Urinary bladder (tissue), 4 donors: ENCODE measurements around the gene NPM1. TPM values are rescaled to one million over a fixed set of nuclear protein-coding genes. Genes with fewer than 3 reads are reported as not detected.

Source experiments
- DNase-seq: peaks from one replicate; pipeline ENCODE4 v3.0.0-alpha.2; 2015; ENCODE audit errors: extremely low spot score
- H3K27ac ChIP-seq: one replicate; pipeline ENCODE4 v1.5.1; 2013; ENCODE audit warnings: low read depth, mild to moderate bottlenecking, moderate library complexity
- H3K36me3 ChIP-seq: one replicate; pipeline ENCODE4 v1.6.1; 2013; ENCODE audit warnings: mild to moderate bottlenecking, moderate library complexity; ENCODE audit not compliant: insufficient read depth
- H3K4me1 ChIP-seq: one replicate; pipeline ENCODE4 v1.6.1; 2013; ENCODE audit warnings: mild to moderate bottlenecking, moderate library complexity; ENCODE audit not compliant: insufficient read depth
- H3K4me3 ChIP-seq: one replicate; pipeline ENCODE4 v1.5.1; 2013; ENCODE audit warnings: low read depth, low read length
- WGBS: extraction: QIAGEN DNeasy Blood & Tissue Kit; methylation state at CpG from one replicate; pipeline ENCODE4 v1.1.7; 2013; 5-methylcytosine and 5-hydroxymethylcytosine counted together
- polyA plus RNA-seq: library from polyadenylated mRNA; stranded (reverse); fragments of 200-250 nt; gene quantifications from one replicate; pipeline ENCODE4 v1.2.3, GENCODE V29; 2013
- total RNA-seq: library from RNA; depleted of rRNA; stranded (reverse); fragments of >200 nt; gene quantifications from one replicate; pipeline ENCODE4 v1.2.3, GENCODE V29; 2014
- donor health status: healthy with polysubstance abuse.
- donor health status: healthy.

Gene NPM1
- total and polyA plus RNA-seq, 2 donors, result 1,536 to 1,626 TPM

DNA sequence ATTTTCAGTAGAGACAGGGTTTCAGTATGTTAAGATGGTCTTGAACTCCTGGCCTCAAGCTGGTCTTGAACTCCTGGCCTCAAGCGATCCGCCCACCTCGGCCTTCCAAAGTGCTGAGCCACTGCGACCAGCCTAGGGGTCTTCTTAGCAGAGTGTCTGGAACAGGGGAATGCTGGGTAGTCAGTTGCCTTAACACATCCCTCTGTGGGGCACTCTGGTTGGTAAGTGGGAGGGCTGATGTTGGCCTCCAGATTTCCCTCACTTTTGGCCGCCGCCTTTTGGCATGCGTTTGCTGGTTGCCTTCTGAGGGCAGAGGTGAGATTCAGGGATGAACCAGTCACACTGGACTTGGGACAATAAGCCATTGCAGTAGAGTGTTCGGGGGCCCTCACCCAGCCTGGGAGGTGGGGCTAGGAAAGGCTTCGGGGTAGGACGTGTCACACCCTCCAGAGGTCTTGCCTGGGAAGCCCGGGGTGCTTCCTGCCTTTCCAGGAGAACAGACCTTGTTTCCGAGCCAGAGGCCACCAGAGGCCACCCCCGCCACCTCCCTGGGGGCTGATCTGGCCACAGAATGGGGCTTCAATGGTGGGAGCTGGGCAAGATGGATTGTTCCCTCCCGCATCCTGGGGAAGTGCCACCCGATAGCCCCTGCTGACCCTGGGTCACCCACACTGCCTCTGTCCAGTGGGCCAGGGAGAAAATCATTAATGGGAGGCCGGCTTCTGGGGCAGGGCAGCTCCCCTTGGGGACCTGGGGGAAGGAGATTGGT lies 45.1 kb downstream of the NPM1 start:
- no peak for DNase-seq
- Histone ChIP-seq H3K4me3 (no peak overlapping the region), H3K27ac (no peak overlapping the region), H3K36me3 (no peaks in the 10 kb centered on the region), H3K4me1 (no peaks in the 10 kb centered on the region)
- 89% methylated on average over 16 of the region's 16 CpGs for WGBS

DNA sequence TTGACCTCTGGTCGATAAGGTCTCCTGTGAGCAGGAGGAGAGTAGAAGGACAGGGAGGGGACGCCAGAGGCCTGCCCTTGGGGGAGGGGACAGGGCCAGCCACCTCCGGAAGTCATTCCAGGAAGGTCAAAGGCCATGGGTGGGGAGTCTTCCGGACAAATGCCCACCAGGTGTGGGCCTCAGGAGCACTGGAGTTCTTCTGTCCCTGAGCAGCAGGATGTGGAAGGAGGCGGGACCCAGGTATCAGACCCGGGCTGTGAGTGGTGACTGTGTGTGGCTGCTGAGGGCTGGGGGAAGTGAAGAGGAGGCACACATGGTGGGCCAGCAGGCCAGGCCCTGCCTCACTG lies 45.7 kb downstream of the NPM1 start:
- WGBS, result 69% methylated on average over 6 of the region's 6 CpGs
- no peak overlapping the region for H3K27ac ChIP-seq
- DNase-seq, result no peak
- H3K4me3 ChIP-seq, result no peak overlapping the region
- H3K4me1 ChIP-seq, result no peaks in the 10 kb centered on the region
- H3K36me3 ChIP-seq, result no peaks in the 10 kb centered on the region

DNA sequence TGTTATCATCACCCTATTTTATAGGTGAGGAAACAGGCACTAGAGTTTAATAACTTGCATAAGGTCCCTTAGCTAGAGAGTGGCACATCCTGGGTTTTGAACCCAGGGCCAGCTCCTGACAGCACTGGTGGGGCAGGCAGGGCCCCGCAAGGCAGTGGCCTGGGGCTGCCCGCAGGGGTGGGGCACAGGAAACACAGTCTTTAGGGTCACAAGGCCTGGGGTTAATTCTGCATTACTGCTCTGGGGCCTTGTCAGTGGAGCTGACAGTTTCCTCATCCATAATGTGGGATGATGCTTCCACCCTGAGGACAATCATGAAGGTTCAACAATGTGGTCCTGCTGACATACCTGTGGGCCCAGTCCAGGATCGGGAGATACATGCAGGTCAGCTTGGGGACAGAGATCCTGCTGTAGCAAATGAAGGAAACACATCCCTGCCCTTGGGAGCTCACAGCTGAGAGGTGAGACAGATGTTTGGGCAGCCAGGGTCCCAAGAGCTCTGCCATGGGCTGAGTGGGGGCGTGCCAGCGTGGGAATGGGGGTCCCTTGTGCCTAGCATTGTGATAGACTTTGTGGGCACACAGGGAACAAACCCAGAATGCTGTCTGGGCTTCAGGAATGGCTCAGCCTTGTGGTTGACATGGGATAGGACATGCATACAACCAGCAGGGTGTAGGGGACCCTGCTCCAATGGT lies 46.5 kb downstream of the NPM1 start:
- DNase-seq, result no peak

DNA sequence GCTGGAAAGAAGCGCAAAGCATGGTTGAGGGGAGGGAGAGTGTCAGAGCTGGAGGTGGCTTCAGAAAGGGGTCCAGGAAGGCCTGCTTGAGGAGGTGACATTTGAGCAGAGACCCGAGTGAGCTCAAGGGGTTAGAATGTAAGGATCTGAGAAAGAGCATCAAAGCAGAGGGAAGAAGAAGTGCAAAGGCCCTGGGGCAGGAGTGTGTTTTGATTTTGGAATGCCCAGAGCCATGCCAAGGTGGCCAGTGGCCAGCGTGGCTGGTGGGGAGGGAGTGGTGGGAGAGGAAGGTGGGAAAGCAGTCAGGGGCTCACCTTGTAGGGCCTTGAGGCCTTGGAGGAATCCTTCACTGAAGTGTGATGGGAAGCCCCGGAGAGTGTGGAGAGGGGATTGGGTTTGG lies 47.2 kb downstream of the NPM1 start:
- DNase-seq, result no peak
- no peak overlapping the region for H3K4me3 ChIP-seq
- 93% methylated on average over 4 of the region's 4 CpGs for WGBS
- H3K36me3 ChIP-seq, result no peaks in the 10 kb centered on the region
- H3K27ac ChIP-seq, result no peak overlapping the region
- H3K4me1 ChIP-seq, result no peaks in the 10 kb centered on the region

More for the DNA sequence above, 46.5 kb downstream of the NPM1 start:
- H3K36me3 ChIP-seq, result no peaks in the 10 kb centered on the region
- no peak overlapping the region for H3K4me3 ChIP-seq
- WGBS, result 94% methylated on average over 5 of the region's 5 CpGs
- no peak overlapping the region for H3K27ac ChIP-seq
- H3K4me1 ChIP-seq, result no peaks in the 10 kb centered on the region

DNA sequence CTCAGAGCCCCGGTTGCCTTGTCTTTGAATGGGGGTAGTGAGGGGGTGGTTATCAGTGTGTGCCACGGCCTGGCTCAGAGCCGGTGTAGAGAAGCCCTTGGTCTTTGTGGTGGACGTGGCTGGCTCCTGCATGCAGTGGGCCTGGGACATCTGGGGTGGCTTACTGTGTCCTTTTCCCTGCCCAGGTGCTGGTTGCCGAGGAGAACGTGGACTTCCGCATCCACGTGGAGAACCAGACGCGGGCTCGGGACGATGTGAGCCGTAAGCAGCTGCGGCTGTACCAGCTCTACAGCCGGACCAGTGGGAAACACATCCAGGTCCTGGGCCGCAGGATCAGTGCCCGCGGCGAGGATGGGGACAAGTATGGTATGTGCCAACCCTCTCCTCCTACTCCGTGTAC lies 48.3 kb downstream of the NPM1 start:
- 96% methylated on average over 20 of the region's 20 CpGs for WGBS
- DNase-seq, result no peak
- Histone ChIP-seq H3K4me1 (no peaks in the 10 kb centered on the region), H3K27ac (no peak overlapping the region), H3K4me3 (no peak overlapping the region), H3K36me3 (no peaks in the 10 kb centered on the region)

DNA sequence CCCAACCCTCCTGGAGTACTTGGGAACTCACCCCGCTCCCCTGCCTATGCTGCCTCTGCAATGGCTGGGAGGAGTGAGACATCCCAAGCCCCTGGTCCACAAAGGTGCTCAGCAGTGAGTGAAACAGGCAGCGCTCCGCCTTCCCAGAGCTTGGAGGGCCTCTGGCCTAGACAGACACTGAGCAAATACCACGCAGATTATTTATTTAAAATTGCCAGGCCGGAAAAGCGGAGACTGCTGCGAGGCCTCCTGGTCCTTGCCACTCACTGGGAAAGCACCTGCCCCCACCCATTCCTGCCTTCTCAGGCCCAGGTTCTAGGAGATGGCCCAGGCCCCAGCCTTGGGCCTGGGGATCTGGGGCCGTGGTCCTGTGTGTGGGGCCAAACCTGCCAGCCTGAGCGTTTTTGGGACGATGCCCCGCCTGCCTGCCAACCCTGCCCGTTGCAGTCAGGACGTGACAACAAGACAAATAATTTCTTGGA lies 49.2 kb downstream of the NPM1 start:
- no peak for DNase-seq
- H3K27ac ChIP-seq, result no peak overlapping the region
- WGBS, result 86% methylated on average over 13 of the region's 13 CpGs

DNA sequence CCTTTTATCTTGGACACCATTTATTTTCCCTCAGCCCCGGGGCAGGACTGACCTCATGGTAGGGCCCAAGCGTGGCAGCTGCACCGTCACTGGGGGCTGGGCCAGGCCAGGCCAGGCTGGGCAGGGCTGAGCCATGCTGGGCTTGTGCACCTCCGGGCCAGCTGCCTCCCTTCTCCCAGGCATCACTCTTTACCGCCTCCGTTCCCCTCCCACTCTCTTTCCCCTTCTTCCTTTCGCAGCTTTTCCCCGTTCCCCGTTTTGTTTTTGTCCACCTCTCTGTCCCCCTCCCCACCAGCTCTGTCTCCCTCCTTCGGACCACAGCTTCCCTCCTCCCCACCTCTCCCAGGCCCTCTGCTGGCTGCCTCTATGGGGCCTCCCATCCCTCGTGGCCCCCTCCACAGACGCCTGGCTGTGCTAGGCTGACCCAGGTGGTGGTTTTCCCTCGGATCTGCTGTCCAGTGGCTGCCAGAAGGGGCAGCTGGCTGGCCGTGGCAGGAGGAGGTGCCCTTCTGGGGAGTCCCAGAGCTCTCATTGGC lies 49.7 kb downstream of the NPM1 start:
- Histone ChIP-seq H3K4me1 (no peaks in the 10 kb centered on the region), H3K27ac (no peak overlapping the region), H3K36me3 (no peaks in the 10 kb centered on the region), H3K4me3 (no peak overlapping the region)
- whole genome bisulfite sequencing, result 67% methylated on average over 14 of the region's 14 CpGs
- DNase-seq, result no peak

More for the DNA sequence above, 49.2 kb downstream of the NPM1 start:
- Histone ChIP-seq H3K4me1 (no peaks in the 10 kb centered on the region), H3K4me3 (no peak overlapping the region), H3K36me3 (no peaks in the 10 kb centered on the region)

DNA sequence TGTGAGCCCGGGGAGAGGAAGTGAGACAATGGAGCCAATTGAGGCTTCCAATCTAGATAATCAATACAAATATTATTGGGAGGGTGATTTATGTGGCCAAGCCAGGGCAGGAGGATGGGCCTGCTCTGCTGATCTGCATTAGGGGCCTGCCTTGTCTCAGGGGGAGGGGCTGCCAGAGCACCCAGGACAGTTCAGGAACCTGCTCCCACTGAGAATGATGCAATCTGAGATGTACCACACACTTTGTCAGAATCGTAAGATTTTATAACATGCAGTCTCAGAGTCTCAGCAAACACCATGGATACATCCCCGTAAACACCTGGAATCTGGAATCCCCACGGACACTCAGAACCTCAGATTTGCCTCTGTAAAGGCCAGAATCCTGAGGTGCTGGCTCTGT lies 51.1 kb downstream of the NPM1 start:
- Histone ChIP-seq H3K4me3 (no peak overlapping the region), H3K4me1 (no peaks in the 10 kb centered on the region), H3K36me3 (no peaks in the 10 kb centered on the region), H3K27ac (no peak overlapping the region)
- 85% methylated on average over 4 of the region's 4 CpGs for WGBS
- DNase-seq, result no peak

DNA sequence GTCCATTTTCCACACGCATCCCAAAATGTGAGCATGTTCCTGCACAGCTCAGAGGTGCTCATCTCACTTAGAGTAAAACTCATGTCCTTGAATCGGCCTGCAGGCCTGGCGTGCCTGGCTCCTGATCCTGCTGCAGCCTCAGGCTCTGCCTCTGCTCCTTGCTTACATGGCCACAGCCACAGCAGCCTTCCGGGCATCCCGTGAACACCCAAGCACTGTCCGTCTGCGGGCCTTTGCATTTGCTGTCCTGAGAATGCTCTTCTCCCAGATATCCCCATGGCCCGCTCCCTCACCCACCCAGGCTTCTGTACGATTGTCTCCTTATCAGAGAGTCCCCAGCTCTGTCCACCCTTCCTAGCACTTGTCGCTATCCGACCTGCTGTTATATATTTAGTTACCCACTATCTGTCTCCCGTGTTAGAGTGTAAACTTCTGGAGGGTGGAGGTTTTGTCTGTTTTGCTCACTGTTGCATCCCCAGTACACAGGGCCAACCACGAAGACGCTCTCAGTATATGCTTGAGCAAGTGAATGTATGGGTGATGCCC lies 53.7 kb downstream of the NPM1 start:
- H3K27ac ChIP-seq, result no peak overlapping the region
- DNase-seq, result no peak
- H3K4me3 ChIP-seq, result no peak overlapping the region
- WGBS, result 92% methylated on average over 14 of the region's 14 CpGs
- no peaks in the 10 kb centered on the region for H3K4me1 ChIP-seq
- H3K36me3 ChIP-seq, result no peaks in the 10 kb centered on the region

DNA sequence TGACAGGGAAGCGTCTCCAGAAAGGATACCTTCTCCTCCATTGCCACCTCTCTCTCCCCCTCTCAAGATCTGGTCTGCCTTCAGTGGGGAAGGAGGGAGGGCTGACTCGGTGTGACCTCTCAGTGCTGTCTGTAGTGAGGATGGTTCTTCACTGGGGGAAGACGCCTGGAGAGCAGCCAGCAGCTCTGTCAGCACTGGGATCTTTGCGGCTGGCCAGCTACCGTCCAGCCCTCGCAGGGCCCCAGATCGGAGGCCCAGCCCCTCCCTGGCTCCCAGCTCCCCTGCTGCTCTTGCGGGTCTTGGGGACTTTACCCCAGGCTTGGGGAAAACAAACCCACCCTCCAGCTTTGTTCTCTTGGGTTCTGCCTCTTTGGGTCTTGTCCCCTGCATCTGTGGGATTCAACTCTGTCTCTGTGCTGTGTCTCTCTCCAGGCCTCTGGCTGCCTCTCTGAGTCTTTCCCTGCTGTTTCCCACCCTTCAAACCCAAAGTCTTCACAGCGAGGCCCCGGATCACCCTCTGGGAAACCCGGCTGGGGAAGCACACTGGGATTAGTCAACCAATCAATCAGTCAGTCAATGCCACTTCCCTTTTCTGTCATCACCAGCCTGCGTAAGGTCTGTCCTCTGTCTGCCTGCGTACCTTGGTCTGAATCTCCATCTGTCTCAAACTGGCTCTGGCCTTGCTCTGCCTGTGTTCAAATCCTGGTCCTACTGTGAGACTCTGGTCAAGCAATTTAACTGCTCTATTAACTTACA lies 54.8 kb downstream of the NPM1 start:
- no peaks in the 10 kb centered on the region for H3K4me1 ChIP-seq
- WGBS, result 46% methylated on average over 13 of the region's 13 CpGs
- H3K4me3 ChIP-seq, result no peak overlapping the region
- DNase-seq, result no peak
- no peaks in the 10 kb centered on the region for H3K36me3 ChIP-seq
- H3K27ac ChIP-seq, result no peak overlapping the region

DNA sequence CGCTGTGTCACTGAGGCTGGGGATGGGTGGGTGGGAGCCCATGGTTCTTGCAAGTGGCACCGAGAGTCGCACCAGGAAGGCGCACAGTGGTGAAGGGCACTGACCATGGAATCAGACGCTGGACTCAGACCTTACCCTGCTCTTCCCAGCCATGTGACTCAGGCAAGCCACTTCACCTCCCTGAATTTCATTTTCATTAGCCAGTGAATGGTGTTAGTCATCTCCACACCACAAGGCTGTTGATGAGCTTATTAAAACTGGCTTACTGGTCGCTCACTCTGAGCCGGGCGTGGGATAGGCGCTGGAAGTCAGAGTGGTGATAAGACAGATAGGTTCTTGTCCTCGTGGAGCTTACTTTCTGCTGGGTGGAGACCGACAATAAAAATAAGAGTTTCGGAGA lies 56.9 kb downstream of the NPM1 start:
- 95% methylated on average over 12 of the region's 12 CpGs for WGBS
- H3K4me1 ChIP-seq, result no peaks in the 10 kb centered on the region

DNA sequence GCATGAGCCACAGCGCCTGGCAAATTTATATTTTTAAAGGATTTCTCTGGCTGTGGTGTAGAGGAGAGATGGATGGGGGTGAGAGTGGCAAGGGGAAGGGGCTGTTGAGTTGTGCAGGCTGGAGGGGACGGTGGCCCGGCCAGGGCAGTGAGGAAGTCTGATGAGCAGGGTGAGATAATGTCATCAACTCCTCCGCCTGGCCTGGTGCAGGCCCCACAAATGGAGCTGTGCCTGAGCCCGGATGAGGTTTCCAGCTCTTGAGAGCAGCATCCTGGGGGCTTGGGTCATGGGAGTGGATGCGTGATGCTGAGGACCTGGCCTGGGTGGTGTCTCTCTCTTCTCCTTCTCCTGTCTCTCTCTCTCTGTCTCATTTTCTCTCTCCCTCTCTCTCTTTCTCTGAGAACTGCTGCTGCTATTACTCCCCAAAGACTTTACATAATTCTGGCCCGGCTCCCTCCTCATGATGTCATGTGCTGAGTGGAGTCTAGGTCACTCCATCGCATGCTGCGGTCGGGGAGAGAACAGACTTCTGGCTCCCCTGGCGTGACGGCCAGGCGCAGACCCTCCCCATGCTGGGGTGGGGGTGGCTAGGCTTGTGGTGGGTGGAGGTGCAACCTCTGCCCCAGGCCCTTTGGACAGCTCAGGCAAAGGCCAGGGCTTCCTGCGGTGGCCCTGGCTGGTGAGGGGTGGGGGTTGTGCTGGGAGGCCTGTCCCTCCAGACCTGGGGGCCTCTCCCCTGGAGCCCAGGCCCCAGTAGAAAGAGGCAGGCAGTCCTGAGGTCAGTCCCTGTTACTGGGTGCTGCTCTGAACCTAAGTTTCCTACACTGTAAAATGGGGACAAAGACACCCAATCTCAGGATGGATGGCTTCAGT lies 58.2 kb downstream of the NPM1 start:
- Histone ChIP-seq H3K27ac (no peak overlapping the region), H3K4me1 (no peaks in the 10 kb centered on the region), H3K4me3 (no peak overlapping the region), H3K36me3 (no peaks in the 10 kb centered on the region)
- 68% methylated on average over 14 of the region's 14 CpGs for WGBS
- peak; percentile 69 for DNase-seq

More for the DNA sequence above, 56.9 kb downstream of the NPM1 start:
- H3K36me3 ChIP-seq, result no peaks in the 10 kb centered on the region
- no peak overlapping the region for H3K27ac ChIP-seq
- no peak for DNase-seq
- no peak overlapping the region for H3K4me3 ChIP-seq

DNA sequence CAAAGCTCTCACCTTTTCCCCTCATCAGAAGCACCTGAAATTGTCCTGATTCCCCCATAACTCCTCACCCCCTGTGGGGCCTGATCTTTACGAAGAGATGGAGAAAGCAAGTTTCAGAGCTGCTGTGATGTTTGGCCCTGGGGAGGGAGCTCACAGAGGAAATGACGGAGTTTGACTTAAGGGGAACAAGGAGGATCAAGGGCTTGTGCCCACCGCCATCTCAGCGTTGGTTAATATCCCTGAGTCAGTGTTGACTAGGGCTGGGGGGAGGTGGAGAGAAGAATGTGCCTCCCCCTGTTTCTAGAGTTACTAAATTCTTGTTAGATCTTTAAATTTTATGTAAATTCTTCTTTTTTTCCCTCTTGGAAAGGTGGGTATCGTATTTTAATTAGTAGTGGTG lies 59.6 kb downstream of the NPM1 start:
- Histone ChIP-seq H3K4me1 (no peaks in the 10 kb centered on the region), H3K36me3 (no peaks in the 10 kb centered on the region), H3K27ac (no peak overlapping the region), H3K4me3 (no peak overlapping the region)
- DNase-seq, result no peak
- 92% methylated on average over 5 of the region's 5 CpGs for WGBS
